SK-N-SH (cell line): ENCODE results near the gene GGPS1.

Experiments used
- CHD2 ChIP-seq: fragments of 150-350 bp; IDR thresholded peaks from 2 replicates; pipeline ENCODE4 v1.6.1; 2018; ENCODE audit warnings: low read length; ENCODE audit not compliant: partially characterized antibody
- CTCF ChIP-seq: fragments of 200-600 bp; sonication (generic); IDR thresholded peaks from 2 replicates; pipeline ENCODE4 v1.6.1; 2017; ENCODE audit warnings: antibody characterized with exemption, mild to moderate bottlenecking, moderate library complexity
- EZH2phosphoT487 ChIP-seq: fragments of 200-600 bp; sonication (generic); IDR thresholded peaks from 2 replicates; pipeline ENCODE4 v1.6.1; 2017; ENCODE audit warnings: low read depth, mixed run types, mild to moderate bottlenecking, antibody characterized with exemption, moderate library complexity, borderline replicate concordance
- FOXJ3 ChIP-seq: sonication (generic); formaldehyde crosslinking; IDR thresholded peaks from 2 replicates; pipeline ENCODE4 v1.5.1; 2020; ENCODE audit warnings: mild to moderate bottlenecking, missing genetic modification reagents
- GABPA ChIP-seq: IDR thresholded peaks from 2 replicates; pipeline ENCODE4 v1.4.0; 2012; ENCODE audit warnings: low read depth, mild to moderate bottlenecking
- MAX ChIP-seq: IDR thresholded peaks from 2 replicates; pipeline ENCODE4 v1.4.0; 2012; ENCODE audit warnings: low read depth
- MEF2A ChIP-seq: IDR thresholded peaks from 2 replicates; pipeline ENCODE4 v1.4.0; 2012; ENCODE audit warnings: low read depth, borderline replicate concordance
- POLR2AphosphoS5 ChIP-seq: IDR thresholded peaks from 2 replicates; pipeline ENCODE4 v1.6.1; 2012; ENCODE audit warnings: low read depth, low read length
- RAD21 ChIP-seq: IDR thresholded peaks from 2 replicates; pipeline ENCODE4 v1.6.1; 2012; ENCODE audit warnings: mild to moderate bottlenecking, low read length
- REST ChIP-seq: IDR thresholded peaks from 2 replicates; pipeline ENCODE4 v1.6.1; 2012; ENCODE audit warnings: mild to moderate bottlenecking, low read depth, low read length, moderate library complexity
- SIN3A ChIP-seq: IDR thresholded peaks from 2 replicates; pipeline ENCODE4 v1.6.1; 2012; ENCODE audit warnings: low read depth, mild to moderate bottlenecking, low read length, moderate library complexity, borderline replicate concordance
- TAF1 ChIP-seq: IDR thresholded peaks from 2 replicates; pipeline ENCODE4 v1.6.1; 2012; ENCODE audit warnings: low read depth, mild to moderate bottlenecking, low read length, moderate library complexity, borderline replicate concordance
- TCF12 ChIP-seq: IDR thresholded peaks from 2 replicates; pipeline ENCODE4 v1.4.0; 2012
- ZBTB33 ChIP-seq: IDR thresholded peaks from 2 replicates; pipeline ENCODE4 v1.4.0; 2012; ENCODE audit warnings: low read depth, borderline replicate concordance

- TF ChIP-seq CHD2 (no peak), CTCF (no peak), GABPA (no peak), RAD21 (no peak), EZH2phosphoT487 (no peak), ZBTB33 (no peak), TAF1 (no peak), REST (no peak), MAX (no peak), MEF2A (no peak), POLR2AphosphoS5 (no peak), TCF12 (no peak), SIN3A (no peak), FOXJ3 (no peak)
Observed at GRCh38 chr1:235290740-235291502, 37.4 kb upstream of the GGPS1 start.
